B cell (primary cell): ENCODE measurements around the gene B4GALNT3. TPM values are rescaled to one million over a fixed set of nuclear protein-coding genes. Genes with fewer than 3 reads are reported as not detected.

Experiments used
- ATAC-seq: fragments of 200-7000 bp; cut with Tn5 transposase; one replicate; pipeline ENCODE4 v1.10.0; 2021; ENCODE audit warnings: low read depth, mild to moderate bottlenecking, moderate number of reproducible peaks, moderate library complexity
- CTCF ChIA-PET: fragments of 350-600 bp; sonication (Branson Sonifier 250); formaldehyde crosslinking; loops from one replicate; lab custom pipeline; 2021; ENCODE audit warnings: antibody characterized with exemption, inconsistent platforms; lab: Charles Lee
- POLR2A ChIA-PET: fragments of 350-600 bp; sonication (Branson Sonifier 250); formaldehyde crosslinking; loops from one replicate; lab custom pipeline; 2021; ENCODE audit warnings: antibody characterized with exemption; lab: Charles Lee
- DNase-seq: peaks from one replicate; pipeline ENCODE4 v3.0.0; 2013
- H2AFZ ChIP-seq: 2 replicates; pipeline ENCODE4 v1.6.1; 2012; ENCODE audit warnings: mild to moderate bottlenecking, low read depth, low read length; ENCODE audit not compliant: insufficient read depth, poor library complexity, severe bottlenecking
- H3K27ac ChIP-seq, 2 donors: 1 replicate in 1 of 2; 2 replicates in 1 of 2; pipeline ENCODE4 v1.5.1; 2012 to 2013; ENCODE audit warnings: low read length in 2 of 2, mild to moderate bottlenecking in 2 of 2, moderate library complexity in 1 of 2
- H3K27me3 ChIP-seq, 4 experiments: fragments of 200-600 bp in 1 of 4; sonication (generic) in 1 of 4; replicated peaks in 1 of 4; 1 replicate in 2 of 4; 2 replicates in 2 of 4; pipeline versions ENCODE4 v1.6.1 to v1.7.0; 2013 to 2016; ENCODE audit warnings: low read length in 3 of 4, mild to moderate bottlenecking in 2 of 4, mixed read lengths in 1 of 4, moderate library complexity in 1 of 4; ENCODE audit not compliant: insufficient read depth in 4 of 4, control insufficient read depth in 3 of 4; ENCODE audit errors: control extremely low read depth in 1 of 4
- H3K36me3 ChIP-seq, 2 experiments: replicated peaks in 1 of 2; 1 replicate in 1 of 2; 2 replicates in 1 of 2; pipeline versions ENCODE4 v1.6.1 to v1.7.1; 2013; ENCODE audit warnings: low read length in 1 of 2; ENCODE audit not compliant: insufficient read depth in 2 of 2, control insufficient read depth in 1 of 2; ENCODE audit errors: control extremely low read depth in 1 of 2, extremely low read depth in 1 of 2
- H3K4me1 ChIP-seq, 2 donors: fragments of 200-600 bp in 1 of 2; sonication (generic) in 1 of 2; 1 replicate in 1 of 2; 2 replicates in 1 of 2; pipeline versions ENCODE4 v1.5.1 to v1.6.1; 2013 to 2017; ENCODE audit warnings: low read length in 2 of 2; ENCODE audit not compliant: control insufficient read depth in 2 of 2, insufficient read depth in 2 of 2
- H3K4me2 ChIP-seq: replicated peaks from 2 replicates; pipeline ENCODE3; 2012; ENCODE audit warnings: mild to moderate bottlenecking, low read depth, low read length; ENCODE audit not compliant: poor library complexity, severe bottlenecking
- H3K4me3 ChIP-seq, 5 experiments: fragments of 200-600 bp in 1 of 5; sonication (generic) in 1 of 5; 1 replicate in 3 of 5; 2 replicates in 2 of 5; pipeline versions ENCODE4 v1.5.1 to v1.7.0; 2011 to 2016; ENCODE audit warnings: low read length in 4 of 5, mild to moderate bottlenecking in 4 of 5, low read depth in 2 of 5, control low read depth in 1 of 5, moderate library complexity in 1 of 5; ENCODE audit not compliant: insufficient read depth in 1 of 5; ENCODE audit errors: control extremely low read depth in 1 of 5, extremely low read depth in 1 of 5
- H3K79me2 ChIP-seq: fragments of 200-600 bp; sonication (generic); one replicate; pipeline ENCODE4 v1.6.0; 2016; ENCODE audit warnings: low read length; ENCODE audit not compliant: control insufficient read depth, insufficient read depth
- H3K9ac ChIP-seq: fragments of 200-600 bp; sonication (generic); 2 replicates; pipeline ENCODE4 v1.6.1; 2017; ENCODE audit warnings: mild to moderate bottlenecking, low read length, moderate library complexity
- H3K9me3 ChIP-seq, 3 donors: one replicate each; pipeline versions ENCODE4 v1.6.1 to v1.7.1; 2013; ENCODE audit warnings: low read length in 2 of 3; ENCODE audit not compliant: control insufficient read depth in 2 of 3, insufficient read depth in 1 of 3; ENCODE audit errors: control extremely low read depth in 1 of 3
- H4K20me1 ChIP-seq: 2 replicates; pipeline ENCODE4 v1.6.0; 2012; ENCODE audit warnings: mild to moderate bottlenecking, low read length; ENCODE audit not compliant: insufficient read depth, control insufficient read depth, poor library complexity, severe bottlenecking
- H3K27ac Mint-ChIP-seq: one replicate; pipeline ENCODE4 v1.8.0; 2021; ENCODE audit warnings: mixed read lengths
- H3K27me3 Mint-ChIP-seq: one replicate; pipeline ENCODE4 v1.8.0; 2021; ENCODE audit warnings: mixed read lengths
- H3K4me1 Mint-ChIP-seq: one replicate; pipeline ENCODE4 v1.8.0; 2021; ENCODE audit warnings: mixed read lengths
- H3K4me3 Mint-ChIP-seq: one replicate; pipeline ENCODE4 v1.8.0; 2021; ENCODE audit warnings: mixed read lengths
- H3K9me3 Mint-ChIP-seq: one replicate; pipeline ENCODE4 v1.8.0; 2022; ENCODE audit warnings: mixed read lengths; ENCODE audit not compliant: insufficient read depth
- CTCF ChIP-seq: fragments of 200-600 bp; IDR thresholded peaks from one replicate; pipeline ENCODE4 v1.8.0; 2022; ENCODE audit warnings: antibody characterized with exemption, mild to moderate bottlenecking
- EZH2 ChIP-seq: IDR thresholded peaks from 2 replicates; pipeline ENCODE4 v1.6.1; 2012; ENCODE audit warnings: borderline replicate concordance, low read depth, mild to moderate bottlenecking, moderate library complexity, low read length; ENCODE audit not compliant: insufficient read depth, poor library complexity, severe bottlenecking
- WGBS: methylation state at CpG from one replicate; pipeline ENCODE4 v1.1.5; 2013; ENCODE audit warnings: missing lambda C conversion rate; ENCODE audit not compliant: insufficient coverage; 5-methylcytosine and 5-hydroxymethylcytosine counted together
- intact Hi-C: fragments of 100-400 bp; cut with micrococcal nuclease; formaldehyde crosslinking; loops from one replicate; pipeline ENCODE4 v1.10.0; 2022
- polyA plus RNA-seq: library from polyadenylated mRNA; depleted of rRNA; stranded (reverse); fragments of >200 nt; gene quantifications from 2 replicates; pipeline ENCODE4 v1.2.3, GENCODE V29; 2012
- total RNA-seq, 2 donors: library from RNA; stranded (reverse); fragments of 120-200 nt in 1 of 2; gene quantifications; 1 replicate in 1 of 2; 2 replicates in 1 of 2; pipeline versions ENCODE4 v1.2.3 to v1.2.4, GENCODE V29; 2013 to 2022

B4GALNT3 gene
- total and polyA plus RNA-seq, 2 donors (not counting 1 experiment from before 2014, with no cell fraction given) = 0.25 TPM; not detected in 1

GRCh38 chr12:544142-544541 is 84.4 kb downstream of the B4GALNT3 start:
- WGBS = 94% methylated on average over 5 of the region's 8 CpGs
- no peaks in the 10 kb centered on the region for H3K9me3 Mint-ChIP-seq
- H3K9ac ChIP-seq = no peak overlapping the region
- H3K79me2 ChIP-seq = no peaks in the 10 kb centered on the region
- ATAC-seq (no peak), DNase-seq (no peak)
- H3K4me1 Mint-ChIP-seq = peaks cover 3% of the 10 kb centered on the region
- CTCF ChIA-PET = interaction anchor here (1.3 kb wide), 1 partner anchor 102 kb away, joined by 5 read pairs; no protein-coding TSS in a partner anchor
- H3K27me3 Mint-ChIP-seq = peaks cover 22% of the 10 kb centered on the region
- no peak overlapping the region for H3K4me3 ChIP-seq
- H3K27me3 ChIP-seq = peaks cover 0 to 34% (median 3%) of the 10 kb centered on the region in 4 experiments
- POLR2A ChIA-PET = interaction anchor here (0.6 kb wide), 1 partner anchor 335 kb away, joined by 8 read pairs; no protein-coding TSS in a partner anchor
- no peak overlapping the region for H3K27ac Mint-ChIP-seq
- peaks cover 8 to 10% of the 10 kb centered on the region in 2 donors for H3K4me1 ChIP-seq
- H4K20me1 ChIP-seq = no peaks in the 10 kb centered on the region
- no peaks in the 10 kb centered on the region for H3K36me3 ChIP-seq
- TF ChIP-seq CTCF = no peak
- no peak for TF ChIP-seq EZH2
- H3K9me3 ChIP-seq = peaks cover 0 to 7% (median 0%) of the 10 kb centered on the region in 3 donors
- no peak overlapping the region for H3K4me2 ChIP-seq
- no peak overlapping the region for H3K27ac ChIP-seq
- no peak overlapping the region for H2AFZ ChIP-seq
- intact Hi-C loops = no loop called here
- H3K4me3 Mint-ChIP-seq = no peak overlapping the region

- 86% methylated on average over 6 of the region's 9 CpGs for WGBS
- TF ChIP-seq CTCF (no peak), EZH2 (no peak)
- POLR2A ChIA-PET = no interaction called here
Observed at GRCh38 chr12:544941-545635, 85.3 kb downstream of the B4GALNT3 start.

More at GRCh38 chr12:544941-545635, 85.3 kb downstream of the B4GALNT3 start:
- no peak overlapping the region for H3K4me2 ChIP-seq
- H3K9ac ChIP-seq = no peak overlapping the region
- CTCF ChIA-PET = interaction anchor here (1.3 kb wide), 1 partner anchor 103 kb away, joined by 5 read pairs; no protein-coding TSS in a partner anchor
- H3K4me1 ChIP-seq = peaks cover 8 to 10% of the 10 kb centered on the region in 2 donors
- no peak overlapping the region for H3K4me3 Mint-ChIP-seq
- ATAC-seq (no peak), DNase-seq (no peak)
- H3K27me3 Mint-ChIP-seq = peaks cover 30% of the 10 kb centered on the region
- H3K27ac Mint-ChIP-seq = no peak overlapping the region
- H3K27ac ChIP-seq = no peak overlapping the region
- intact Hi-C loops = no loop called here
- H3K4me3 ChIP-seq = no peak overlapping the region
- H3K9me3 ChIP-seq = peaks cover 0 to 7% (median 0%) of the 10 kb centered on the region in 3 donors
- peaks cover 3% of the 10 kb centered on the region for H3K4me1 Mint-ChIP-seq
- H4K20me1 ChIP-seq = no peaks in the 10 kb centered on the region
- H3K27me3 ChIP-seq = peaks cover 0 to 34% (median 3%) of the 10 kb centered on the region in 4 experiments
- H2AFZ ChIP-seq = no peak overlapping the region
- no peaks in the 10 kb centered on the region for H3K36me3 ChIP-seq
- no peaks in the 10 kb centered on the region for H3K9me3 Mint-ChIP-seq
- no peaks in the 10 kb centered on the region for H3K79me2 ChIP-seq
